MV-4-11 (cell line): ENCODE measurements around the gene NOC3L.
"Not testable (repeated sequence)": the region's sequence is repeated elsewhere in the genome, so short reads cannot be mapped to it uniquely, and the experiment has no call there.

Source experiments
- DNase-seq: peaks from one replicate; lab custom pipeline; 2025; lab: John Stamatoyannopoulos, UW

NOC3L gene, protein sequence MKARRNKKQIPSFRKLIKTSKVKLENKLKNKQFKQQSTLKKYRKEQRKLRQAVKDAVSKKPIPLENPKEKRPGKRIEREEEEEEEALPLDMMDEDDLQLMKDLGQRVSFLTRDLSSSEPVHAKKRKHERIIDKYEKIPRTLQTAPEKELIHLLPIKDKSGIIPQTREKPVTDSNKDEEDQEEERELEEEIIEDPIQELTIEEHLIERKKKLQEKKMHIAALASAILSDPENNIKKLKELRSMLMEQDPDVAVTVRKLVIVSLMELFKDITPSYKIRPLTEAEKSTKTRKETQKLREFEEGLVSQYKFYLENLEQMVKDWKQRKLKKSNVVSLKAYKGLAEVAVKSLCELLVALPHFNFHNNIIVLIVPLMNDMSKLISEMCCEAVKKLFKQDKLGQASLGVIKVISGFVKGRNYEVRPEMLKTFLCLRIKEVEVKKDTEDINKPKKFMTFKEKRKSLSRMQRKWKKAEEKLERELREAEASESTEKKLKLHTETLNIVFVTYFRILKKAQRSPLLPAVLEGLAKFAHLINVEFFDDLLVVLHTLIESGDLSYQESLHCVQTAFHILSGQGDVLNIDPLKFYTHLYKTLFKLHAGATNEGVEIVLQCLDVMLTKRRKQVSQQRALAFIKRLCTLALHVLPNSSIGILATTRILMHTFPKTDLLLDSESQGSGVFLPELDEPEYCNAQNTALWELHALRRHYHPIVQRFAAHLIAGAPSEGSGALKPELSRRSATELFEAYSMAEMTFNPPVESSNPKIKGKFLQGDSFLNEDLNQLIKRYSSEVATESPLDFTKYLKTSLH

GRCh38 chr10:94362360-94363250 is at the start of gene NOC3L:
TSS of gene NOC3L (minus strand) at chr10:94362939. CDS start at chr10:94362838, 101 bp downstream.
- DNase-seq = peak; percentile 94

DNA sequence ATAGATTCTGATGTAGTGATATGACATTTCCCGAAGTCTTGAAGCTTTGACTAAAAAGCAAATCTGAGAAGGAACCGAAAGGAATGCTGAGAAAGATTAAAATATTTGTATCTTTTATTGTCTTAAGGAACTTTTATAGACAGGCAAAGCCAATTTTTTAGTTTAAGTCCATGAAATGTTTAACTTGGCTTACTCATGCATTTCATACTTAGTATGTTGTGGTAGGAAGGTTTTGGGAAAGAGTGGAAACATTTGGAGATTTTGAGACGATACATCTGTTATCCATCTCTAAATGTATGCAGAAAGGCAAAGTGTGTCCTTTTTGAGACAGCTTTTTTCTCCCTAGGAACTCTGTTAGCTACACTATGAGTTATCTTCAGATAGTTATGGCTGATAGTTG is 49.7 kb upstream of the NOC3L start:
- no peak for DNase-seq

DNA sequence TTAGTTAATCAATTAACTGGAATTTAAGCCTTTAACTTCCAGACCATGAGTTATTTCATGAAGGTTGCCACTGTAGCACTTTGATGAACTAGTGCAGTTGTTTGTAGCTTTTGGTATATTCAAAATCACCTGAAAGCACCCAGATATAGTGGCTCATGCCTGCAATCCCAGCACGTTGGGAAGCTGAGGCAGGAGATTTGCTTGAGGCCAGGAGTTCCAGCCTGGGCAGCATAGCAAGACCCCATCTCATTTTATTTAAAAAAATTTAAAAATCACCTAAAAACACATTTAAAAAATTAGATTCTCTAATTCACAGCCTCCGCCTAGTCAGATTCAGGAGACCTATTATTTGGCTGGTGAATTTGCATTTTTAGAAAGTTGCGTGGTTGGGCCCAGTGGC is 48.6 kb upstream of the NOC3L start:
- no peak for DNase-seq

DNA sequence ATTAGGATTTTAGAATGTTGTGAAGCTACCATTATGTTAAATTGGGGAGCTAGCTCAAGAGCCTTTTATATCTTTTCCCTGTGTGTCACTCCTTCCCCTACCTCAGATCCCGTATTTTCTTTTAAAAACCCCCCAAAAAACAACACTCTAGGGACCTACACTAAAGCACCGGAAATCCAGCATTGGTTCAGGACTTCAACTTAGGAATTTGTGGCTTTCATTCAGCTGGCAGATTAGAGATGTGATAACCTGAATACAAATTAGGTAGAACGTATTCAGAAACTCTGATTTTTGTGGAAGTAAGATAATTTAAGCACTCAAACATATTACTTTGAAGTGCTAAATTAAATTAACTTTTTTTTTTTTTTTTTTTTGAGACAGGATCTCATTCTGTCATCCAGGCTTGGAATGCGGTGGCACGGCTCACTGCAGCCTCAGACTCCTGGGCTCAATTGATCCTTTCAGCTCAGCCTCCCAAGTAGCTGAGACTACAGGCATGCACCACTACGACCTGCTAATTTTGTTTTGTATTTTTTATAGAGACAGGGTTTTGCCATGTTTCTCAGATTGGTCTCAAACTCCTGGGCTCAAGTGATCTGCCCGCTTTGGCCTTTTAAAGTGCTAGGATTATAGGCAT is 46.4 kb upstream of the NOC3L start:
- DNase-seq = no peak

- no peak for DNase-seq
These were observed 44.9 kb upstream of the NOC3L start for GRCh38 chr10:94407668-94408067.

DNA sequence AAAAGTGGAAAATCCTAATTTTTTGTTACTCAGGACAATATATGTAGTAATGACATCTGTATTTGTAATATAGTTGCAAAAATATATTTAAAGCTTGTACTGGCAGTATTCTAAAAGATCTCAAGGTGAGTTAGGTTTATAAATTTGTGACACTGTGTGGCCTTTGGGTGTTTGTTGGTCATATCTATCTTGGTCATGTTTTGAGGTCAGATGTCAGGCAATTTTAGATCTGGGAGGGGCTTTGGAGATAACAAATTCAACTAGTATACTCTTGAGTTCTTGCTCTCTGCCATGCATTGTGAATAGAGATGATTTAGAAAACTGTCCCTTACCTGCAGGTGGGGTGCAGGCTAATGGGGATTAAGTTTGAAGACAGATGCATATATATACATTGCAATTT is 42.7 kb upstream of the NOC3L start:
- no peak for DNase-seq

GRCh38 chr10:94403380-94404213 is 40.9 kb upstream of the NOC3L start:
- DNase-seq = peak; percentile 82

GRCh38 chr10:94402843-94403379 is 40.2 kb upstream of the NOC3L start:
- DNase-seq = no peak

GRCh38 chr10:94402204-94402842 is 39.6 kb upstream of the NOC3L start, which contains the start of gene TBC1D12:
TSS of gene TBC1D12 (plus strand) at chr10:94402541. CDS start at chr10:94402614, 73 bp downstream.
- DNase-seq = peak; percentile 89

- no peak for DNase-seq
These were observed 36.0 kb upstream of the NOC3L start for GRCh38 chr10:94398762-94399161.

DNA sequence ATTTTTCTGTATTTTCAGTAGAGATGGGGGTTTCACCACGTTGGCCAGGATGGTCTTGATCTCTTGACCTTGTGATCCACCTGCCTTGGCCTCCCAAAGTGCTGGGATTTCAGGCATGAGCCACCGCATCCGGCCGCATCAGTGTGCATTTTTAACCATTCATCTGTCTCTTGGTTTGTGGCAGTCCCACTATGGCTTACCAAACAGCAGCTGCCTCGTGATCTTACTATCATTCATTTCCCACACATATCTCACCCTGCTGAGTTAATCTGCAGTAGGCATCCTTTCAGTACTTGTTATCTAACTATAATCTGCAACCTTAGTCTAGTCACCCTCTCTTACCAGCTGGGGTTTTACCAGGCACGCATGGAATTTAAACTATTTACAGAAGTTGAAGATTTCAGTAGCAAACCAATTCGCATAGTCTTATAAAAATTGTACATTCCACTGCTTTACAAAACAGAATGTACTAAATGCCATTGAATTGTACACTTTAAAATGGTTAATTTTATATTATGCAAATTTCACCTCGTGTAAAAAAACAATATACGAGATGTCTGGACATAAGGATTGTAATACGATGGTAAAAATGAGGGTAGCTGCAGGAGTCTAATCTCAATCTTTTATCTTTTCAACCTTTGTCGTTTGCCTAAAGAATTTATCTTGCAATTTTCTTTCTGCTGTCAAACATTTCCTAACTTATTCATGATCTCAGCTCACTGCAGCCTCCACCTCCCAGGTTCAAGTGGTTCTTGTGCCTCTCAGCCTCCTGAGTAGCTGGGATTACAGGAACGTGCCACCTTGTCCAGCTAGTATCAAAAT is 35.0 kb upstream of the NOC3L start:
- DNase-seq = no peak

DNA sequence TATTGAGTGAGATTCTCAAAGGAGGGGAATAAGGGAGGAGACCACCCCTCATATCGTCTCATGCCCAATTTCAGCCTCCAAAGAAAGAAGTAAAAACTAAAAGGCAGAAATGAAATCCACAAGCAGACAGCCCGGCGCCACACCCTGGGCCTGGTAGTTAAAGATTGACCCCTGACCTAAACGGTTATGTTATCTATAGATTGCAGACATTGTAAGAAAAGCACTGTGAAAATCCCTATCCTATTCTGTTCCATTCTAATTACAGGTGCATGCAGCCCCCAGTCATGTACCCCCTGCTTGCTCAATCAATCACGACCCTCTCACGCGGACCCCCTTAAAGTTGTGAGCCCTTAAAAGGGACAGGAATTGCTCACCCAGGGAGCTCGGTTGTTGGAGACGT is 29.4 kb upstream of the NOC3L start:
- DNase-seq = not testable (repeated sequence)

GRCh38 chr10:94385733-94386132 is 23.0 kb upstream of the NOC3L start:
- peak; percentile 1 for DNase-seq

GRCh38 chr10:94383530-94383929 is 20.8 kb upstream of the NOC3L start:
- DNase-seq = peak; percentile 94

GRCh38 chr10:94376865-94377264 is 14.1 kb upstream of the NOC3L start:
- DNase-seq = no peak

DNA sequence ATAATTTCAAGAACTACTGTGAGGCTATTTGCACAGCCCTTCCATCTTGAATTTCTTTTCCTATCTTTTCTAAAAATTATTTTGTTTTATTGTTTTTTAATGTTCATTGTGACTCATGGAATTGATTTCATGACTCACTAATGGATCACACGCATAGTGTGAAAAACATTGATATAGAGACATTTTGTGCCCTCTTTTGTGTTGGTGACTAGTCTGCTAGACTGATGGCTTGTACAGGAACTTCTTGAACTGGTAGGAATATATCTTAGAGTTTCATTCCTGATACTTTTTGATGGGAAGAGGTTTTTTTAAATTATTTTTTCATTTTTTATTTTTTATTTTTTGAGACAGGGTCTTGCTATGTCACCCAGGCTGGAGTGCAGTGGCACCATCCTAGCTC is 12.6 kb upstream of the NOC3L start:
- DNase-seq = no peak

DNA sequence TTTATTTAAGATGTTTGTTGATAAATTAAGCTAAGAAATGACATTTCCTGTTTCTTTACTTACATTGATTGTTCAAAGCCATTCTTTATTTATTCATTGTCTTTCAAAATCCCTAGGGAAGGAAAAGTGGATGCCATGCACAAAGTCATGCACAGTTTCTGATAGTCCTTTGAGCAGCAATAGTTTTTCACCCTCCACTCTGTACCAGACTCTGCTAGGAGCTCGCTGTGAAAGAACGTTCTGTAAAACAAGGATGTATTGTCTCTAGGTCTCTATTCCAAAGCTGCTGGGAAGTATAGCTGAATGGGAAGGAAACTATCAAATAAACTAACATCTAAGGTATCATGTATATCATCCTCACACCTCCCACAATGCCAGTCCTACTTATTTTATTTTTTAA is 7.8 kb upstream of the NOC3L start:
- DNase-seq = no peak

- peak; percentile 16 for DNase-seq
These were observed 3.6 kb upstream of the NOC3L start for GRCh38 chr10:94366382-94366781.

GRCh38 chr10:94364482-94364881 is 1.7 kb upstream of the NOC3L start:
- no peak for DNase-seq
